Jurkat, Clone E6-1 (cell line): Measurements from ENCODE around the gene SHFL.
A peak's percentile ranks its signal among the peaks of the same experiment; 100 is the strongest.

Experiments
- DNase-seq: peaks from one replicate; pipeline ENCODE4 v3.0.0-alpha.2; 2011; ENCODE audit warnings: low read depth, low spot score
- H3K4me3 ChIP-seq: 2 replicates; pipeline ENCODE4 v1.5.1; 2011; ENCODE audit warnings: mild to moderate bottlenecking, low read length, control low read depth, moderate library complexity

The SHFL gene

DNA sequence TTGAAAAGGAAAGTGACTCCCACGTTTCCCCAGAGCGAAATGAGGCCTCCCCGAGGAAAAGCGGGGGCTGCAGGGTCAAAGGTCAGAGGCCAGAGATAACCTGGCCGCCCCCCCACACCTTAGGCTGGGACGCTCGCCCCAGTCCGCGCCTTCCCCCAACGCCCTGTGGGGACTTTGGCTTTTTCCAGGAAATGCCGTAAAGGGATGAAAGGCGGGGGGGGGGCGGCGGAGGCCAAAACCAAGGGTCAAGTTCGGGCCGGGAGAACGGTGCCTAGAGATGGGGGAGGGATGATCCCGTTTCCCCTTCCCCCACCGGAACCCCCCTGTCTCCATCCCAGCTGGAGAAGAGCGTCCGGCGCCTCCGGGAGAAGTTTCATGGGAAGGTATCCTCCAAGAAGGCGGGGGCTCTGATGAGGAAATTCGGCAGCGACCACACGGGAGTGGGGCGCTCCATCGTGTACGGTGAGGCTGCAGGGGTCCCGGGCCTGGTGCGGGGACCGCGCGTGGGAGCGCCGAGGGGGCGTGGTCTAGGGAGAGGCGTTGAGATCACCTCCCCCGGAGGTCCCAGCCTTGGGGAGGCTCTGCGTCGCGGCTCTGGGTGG lies 575 bp downstream of the SHFL start:
- no peak for DNase-seq
- H3K4me3 ChIP-seq = peak overlapping the region; percentile 89

- DNase-seq = no peak
- H3K4me3 ChIP-seq = peak overlapping the region; percentile 89
Measured at GRCh38 chr19:10087296-10088061, 1.4 kb downstream of the SHFL start.

- no peak for DNase-seq
- no peak overlapping the region for H3K4me3 ChIP-seq
Measured at GRCh38 chr19:10088949-10089554, 2.9 kb downstream of the SHFL start.

- no peak for DNase-seq
- no peak overlapping the region for H3K4me3 ChIP-seq
Measured at GRCh38 chr19:10089801-10090375, 3.8 kb downstream of the SHFL start.

DNA sequence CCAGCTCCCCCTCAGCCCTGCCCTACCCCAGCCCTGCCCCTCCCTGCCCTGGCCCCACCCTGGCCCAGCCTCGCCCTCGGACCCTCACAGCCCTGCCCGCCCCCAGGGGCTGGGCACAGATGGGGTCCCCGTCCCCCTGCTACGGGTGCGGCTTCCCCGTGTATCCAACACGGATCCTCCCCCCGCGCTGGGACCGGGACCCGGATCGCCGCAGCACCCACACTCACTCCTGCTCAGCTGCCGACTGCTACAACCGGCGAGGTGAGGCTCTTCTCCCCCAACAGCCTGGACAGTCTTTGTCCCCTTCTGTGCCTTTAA lies 5.2 kb downstream of the SHFL start:
- no peak for DNase-seq
- H3K4me3 ChIP-seq = no peak overlapping the region

GRCh38 chr19:10091895-10092641 lies 6.0 kb downstream of the SHFL start:
- H3K4me3 ChIP-seq = no peak overlapping the region
- no peak for DNase-seq

- DNase-seq = no peak
- H3K4me3 ChIP-seq = no peak overlapping the region
Measured at GRCh38 chr19:10092648-10093294, 6.7 kb downstream of the SHFL start.

DNA sequence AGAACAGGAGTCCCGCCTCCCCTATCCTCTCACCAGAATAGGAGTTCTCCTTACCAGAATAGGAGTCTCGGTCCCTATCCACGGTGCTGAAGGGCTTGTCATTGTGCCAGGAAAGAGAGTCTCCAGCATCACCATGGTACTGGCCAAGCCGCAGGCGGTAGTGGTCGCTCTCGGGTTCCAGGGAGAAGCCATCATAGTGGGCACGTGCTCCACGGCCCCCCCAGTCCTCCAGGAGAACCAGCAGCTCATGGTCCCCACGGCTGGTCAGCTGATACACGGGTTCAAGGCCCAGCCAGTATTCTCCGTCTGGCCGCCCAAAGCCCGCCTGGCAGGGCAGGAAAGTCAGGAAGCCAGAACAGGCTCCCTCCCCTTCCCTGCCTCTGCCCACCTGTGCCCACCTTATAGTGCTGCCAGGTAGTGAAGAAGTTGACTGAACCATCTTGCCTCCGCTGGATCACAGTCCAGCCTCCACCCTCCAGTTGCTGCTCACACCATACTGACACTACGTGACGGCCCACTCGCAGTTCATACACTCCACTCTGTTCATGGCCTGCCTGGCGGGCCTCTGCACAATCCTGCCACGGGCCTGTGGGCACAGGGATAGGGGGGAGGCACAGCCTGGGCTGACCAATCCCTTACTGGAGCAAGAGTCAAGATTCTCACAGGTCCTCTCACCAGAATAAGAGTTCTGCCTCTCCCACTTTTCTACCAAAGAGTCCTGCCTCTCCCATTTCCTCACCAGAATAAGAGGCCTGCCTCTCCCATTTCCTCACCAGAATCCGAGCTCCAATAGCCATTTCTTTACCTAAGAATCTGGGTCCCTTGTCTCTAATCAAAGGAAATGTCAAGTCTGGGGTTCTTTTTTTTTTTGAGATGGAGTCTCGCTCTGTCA lies 7.4 kb downstream of the SHFL start:
- H3K4me3 ChIP-seq = no peak overlapping the region
- DNase-seq = no peak

- H3K4me3 ChIP-seq = no peak overlapping the region
- DNase-seq = no peak
Measured at GRCh38 chr19:10095622-10095947, 9.5 kb downstream of the SHFL start.

GRCh38 chr19:10095948-10096614 lies 10.0 kb downstream of the SHFL start:
- peak; percentile 80 for DNase-seq
- peak overlapping the region; percentile 53 for H3K4me3 ChIP-seq

- H3K4me3 ChIP-seq = peak overlapping the region; percentile 53
- no peak for DNase-seq
Measured at GRCh38 chr19:10096615-10096963, 10.5 kb downstream of the SHFL start.

DNA sequence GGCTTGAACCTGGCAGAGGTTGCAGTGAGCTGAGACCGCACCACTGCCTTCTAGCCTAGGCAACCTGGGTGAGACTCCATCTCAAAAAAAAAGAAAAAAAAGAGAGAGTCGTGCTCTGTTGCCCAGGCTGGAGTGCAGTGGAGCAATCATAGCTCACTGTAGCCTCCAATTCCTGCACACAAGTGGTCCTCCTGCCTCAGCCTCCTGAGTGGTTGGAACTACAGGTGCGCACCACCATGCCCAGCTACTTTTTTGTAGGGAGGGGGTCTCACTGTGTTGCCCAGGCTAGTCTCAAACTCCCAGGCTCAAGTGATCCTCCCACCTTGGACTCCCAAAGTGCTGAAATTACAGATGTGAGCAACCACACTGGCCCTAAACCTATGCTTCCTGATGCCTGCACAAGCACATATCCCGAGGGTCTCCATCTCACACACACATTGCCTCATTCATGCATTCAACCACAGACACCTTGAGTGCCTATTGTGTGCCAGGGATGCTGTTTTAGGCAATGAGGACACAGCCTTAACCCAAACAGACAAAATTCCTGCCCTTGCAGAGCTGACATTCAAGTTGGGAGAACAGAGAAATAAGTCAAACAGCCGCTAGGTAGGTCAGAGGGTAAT lies 14.2 kb downstream of the SHFL start:
- H3K4me3 ChIP-seq = no peak overlapping the region
- no peak for DNase-seq

- no peak overlapping the region for H3K4me3 ChIP-seq
- no peak for DNase-seq
Measured at GRCh38 chr19:10102787-10103236, 16.7 kb downstream of the SHFL start.

GRCh38 chr19:10104130-10104513 lies 18.0 kb downstream of the SHFL start:
- H3K4me3 ChIP-seq = no peak overlapping the region
- no peak for DNase-seq

- peak; percentile 99 for DNase-seq
- peak overlapping the region; percentile 37 for H3K4me3 ChIP-seq
Measured at GRCh38 chr19:10104665-10105508, 18.8 kb downstream of the SHFL start.

GRCh38 chr19:10105509-10106099 lies 19.5 kb downstream of the SHFL start:
- no peak for DNase-seq
- H3K4me3 ChIP-seq = peak overlapping the region; percentile 32
